Measurements from ENCODE around the gene FAM222A. TPM values are rescaled to one million over a fixed set of nuclear protein-coding genes. Genes with fewer than 3 reads are reported as not detected.

The FAM222A gene
- total and polyA plus RNA-seq, 2 of the 8 experiments (the other 6 are each of a cell fraction or from before 2014, with no cell fraction given): 0.94 to 1.1 TPM

DNA sequence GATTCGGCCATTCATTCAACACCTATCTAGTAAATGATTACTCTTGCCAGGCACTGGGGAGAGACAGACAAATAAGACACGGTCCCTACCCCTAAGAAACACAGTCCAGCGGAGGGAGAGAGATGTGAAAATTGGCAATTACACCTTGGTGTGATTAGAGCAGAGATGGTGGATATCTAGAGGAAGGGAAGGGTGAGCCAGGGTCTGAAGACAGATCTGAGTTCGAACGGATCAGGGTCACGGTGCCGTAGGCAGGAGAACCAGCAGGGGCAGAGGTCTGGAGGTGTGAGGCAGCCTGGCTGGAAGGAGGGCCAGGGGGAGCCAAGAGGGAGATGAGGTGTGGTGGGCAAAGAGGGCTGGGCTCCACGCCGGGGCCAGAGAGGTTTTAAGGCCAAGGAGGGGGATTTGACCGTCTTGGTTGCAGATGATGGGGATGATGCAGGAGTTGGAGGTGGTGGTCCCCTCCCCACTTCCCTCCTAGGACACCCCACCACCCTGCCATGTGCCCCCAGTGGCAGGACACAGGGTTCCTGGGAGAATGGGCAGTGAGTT is 27.1 kb downstream of the FAM222A start (continued):
- TF ChIP-seq, protein P1, sequence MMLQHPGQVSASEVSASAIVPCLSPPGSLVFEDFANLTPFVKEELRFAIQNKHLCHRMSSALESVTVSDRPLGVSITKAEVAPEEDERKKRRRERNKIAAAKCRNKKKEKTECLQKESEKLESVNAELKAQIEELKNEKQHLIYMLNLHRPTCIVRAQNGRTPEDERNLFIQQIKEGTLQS (IDR thresholded peaks at IDR 0.05; ENCODE audit: insufficient read depth, low read depth, low read length): no peak
- TF ChIP-seq HDAC2 (IDR thresholded peaks at IDR 0.05; ENCODE audit: borderline replicate concordance in 1 of 2, low read depth in 2 of 2, low read length in 2 of 2) (no peak), SP4 (IDR thresholded peaks at IDR 0.05; ENCODE audit: low read length) (no peak)
